Left lung (tissue), 10 donors: ENCODE results near the gene AVPR2. TPM values are rescaled to one million over a fixed set of nuclear protein-coding genes. Genes with fewer than 3 reads are reported as not detected.

Experiments
- ATAC-seq: fragments of 200-7000 bp; cut with Tn5 transposase; one replicate; pipeline ENCODE4 v1.9.1; 2020; ENCODE audit warnings: moderate library complexity
- DNase-seq, 4 donors: peaks; one replicate each; pipeline ENCODE4 v3.0.0-alpha.2; 2013 to 2020
- H3K27ac ChIP-seq, 2 donors: fragments of 200-600 bp; sonication (generic) in 1 of 2; one replicate each; pipeline versions ENCODE4 v1.5.0 to v1.8.0; 2020 to 2021
- H3K27me3 ChIP-seq, 2 donors: fragments of 200-600 bp; sonication (generic) in 1 of 2; one replicate each; pipeline versions ENCODE4 v1.5.0 to v1.8.0; 2020 to 2021
- H3K36me3 ChIP-seq, 2 donors: fragments of 200-600 bp; sonication (generic) in 1 of 2; one replicate each; pipeline versions ENCODE4 v1.5.0 to v1.8.0; 2020 to 2021
- H3K4me1 ChIP-seq, 2 donors: fragments of 200-600 bp; one replicate each; pipeline ENCODE4 v1.8.0; 2021
- H3K4me3 ChIP-seq, 2 donors: fragments of 200-600 bp; sonication (generic) in 1 of 2; one replicate each; pipeline versions ENCODE4 v1.5.0 to v1.8.0; 2020 to 2021; ENCODE audit warnings: mild to moderate bottlenecking in 1 of 2
- H3K9me3 ChIP-seq, 2 donors: fragments of 200-600 bp; sonication (generic) in 1 of 2; one replicate each; pipeline versions ENCODE4 v1.5.0 to v1.8.0; 2020 to 2021
- intact Hi-C, 2 donors: fragments of 100-400 bp; cut with DNase I; formaldehyde crosslinking; loops; one replicate each; pipeline versions ENCODE4 v1.11.2 to v1.14.2; 2022
- polyA plus RNA-seq, 6 donors: library from polyadenylated mRNA; unstranded; fragments of 120-200 nt; gene quantifications; one replicate each; pipeline ENCODE4 v1.2.1, GENCODE V29; 2013; ENCODE audit not compliant: insufficient read length in 6 of 6
- total RNA-seq, 2 donors: library from RNA; stranded (reverse); fragmentation: NEBNext Ultra II Directional; extraction: Animal tissue kit (Norgen Biotek cat#: 25700); gene quantifications; one replicate each; pipeline ENCODE4 v1.2.1, GENCODE V29; 2021
- TF ChIP-seq, protein P1 (sequence below), 2 donors: fragments of 200-600 bp; sonication (generic) in 1 of 2; IDR thresholded peaks; one replicate each; pipeline versions ENCODE4 v1.5.0 to v1.8.0; 2021; ENCODE audit warnings: antibody characterized with exemption in 2 of 2
- donor health status: DM: no; HTN: yes; CAD: no.
- donor health status: DM: no; HTN: no; CAD: no.

AVPR2 gene
- total and polyA plus RNA-seq, 8 donors: 0.52 to 1.3 (median 0.83) TPM

DNA sequence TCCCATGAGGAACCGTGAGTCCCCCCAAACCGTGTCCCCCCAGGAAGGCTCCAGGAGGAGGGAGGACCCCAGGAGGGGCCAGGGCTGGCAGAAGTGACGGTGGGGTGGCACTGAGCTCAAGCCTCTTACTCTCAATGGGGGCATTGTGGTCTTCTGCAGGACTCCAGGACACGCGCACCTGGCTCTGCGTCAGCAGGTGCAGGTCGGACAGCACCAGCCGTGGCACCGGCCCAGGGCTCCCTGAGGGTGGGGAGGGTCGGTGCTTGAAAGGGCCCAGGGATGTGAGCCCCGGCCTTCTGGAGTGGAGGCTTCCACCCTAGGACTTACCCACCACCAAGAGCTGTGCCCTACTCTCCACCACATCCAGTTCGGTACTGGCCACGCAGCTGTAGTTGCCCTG is 36.8 kb upstream of the AVPR2 start:
- TF ChIP-seq, protein P1, sequence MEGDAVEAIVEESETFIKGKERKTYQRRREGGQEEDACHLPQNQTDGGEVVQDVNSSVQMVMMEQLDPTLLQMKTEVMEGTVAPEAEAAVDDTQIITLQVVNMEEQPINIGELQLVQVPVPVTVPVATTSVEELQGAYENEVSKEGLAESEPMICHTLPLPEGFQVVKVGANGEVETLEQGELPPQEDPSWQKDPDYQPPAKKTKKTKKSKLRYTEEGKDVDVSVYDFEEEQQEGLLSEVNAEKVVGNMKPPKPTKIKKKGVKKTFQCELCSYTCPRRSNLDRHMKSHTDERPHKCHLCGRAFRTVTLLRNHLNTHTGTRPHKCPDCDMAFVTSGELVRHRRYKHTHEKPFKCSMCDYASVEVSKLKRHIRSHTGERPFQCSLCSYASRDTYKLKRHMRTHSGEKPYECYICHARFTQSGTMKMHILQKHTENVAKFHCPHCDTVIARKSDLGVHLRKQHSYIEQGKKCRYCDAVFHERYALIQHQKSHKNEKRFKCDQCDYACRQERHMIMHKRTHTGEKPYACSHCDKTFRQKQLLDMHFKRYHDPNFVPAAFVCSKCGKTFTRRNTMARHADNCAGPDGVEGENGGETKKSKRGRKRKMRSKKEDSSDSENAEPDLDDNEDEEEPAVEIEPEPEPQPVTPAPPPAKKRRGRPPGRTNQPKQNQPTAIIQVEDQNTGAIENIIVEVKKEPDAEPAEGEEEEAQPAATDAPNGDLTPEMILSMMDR (IDR thresholded peaks at IDR 0.05): no peak
- H3K4me3 ChIP-seq: no peak overlapping the region
- peaks cover 0 to 29% of the 10 kb centered on the region in 2 donors for H3K27me3 ChIP-seq
- H3K9me3 ChIP-seq: no peaks in the 10 kb centered on the region
- ATAC-seq: no peak
- intact Hi-C loops: no loop called here
- DNase-seq: peak in 1 of 4 donors; percentile 13
- no peaks in the 10 kb centered on the region for H3K4me1 ChIP-seq
- no peak overlapping the region for H3K27ac ChIP-seq
- H3K36me3 ChIP-seq: no peaks in the 10 kb centered on the region

DNA sequence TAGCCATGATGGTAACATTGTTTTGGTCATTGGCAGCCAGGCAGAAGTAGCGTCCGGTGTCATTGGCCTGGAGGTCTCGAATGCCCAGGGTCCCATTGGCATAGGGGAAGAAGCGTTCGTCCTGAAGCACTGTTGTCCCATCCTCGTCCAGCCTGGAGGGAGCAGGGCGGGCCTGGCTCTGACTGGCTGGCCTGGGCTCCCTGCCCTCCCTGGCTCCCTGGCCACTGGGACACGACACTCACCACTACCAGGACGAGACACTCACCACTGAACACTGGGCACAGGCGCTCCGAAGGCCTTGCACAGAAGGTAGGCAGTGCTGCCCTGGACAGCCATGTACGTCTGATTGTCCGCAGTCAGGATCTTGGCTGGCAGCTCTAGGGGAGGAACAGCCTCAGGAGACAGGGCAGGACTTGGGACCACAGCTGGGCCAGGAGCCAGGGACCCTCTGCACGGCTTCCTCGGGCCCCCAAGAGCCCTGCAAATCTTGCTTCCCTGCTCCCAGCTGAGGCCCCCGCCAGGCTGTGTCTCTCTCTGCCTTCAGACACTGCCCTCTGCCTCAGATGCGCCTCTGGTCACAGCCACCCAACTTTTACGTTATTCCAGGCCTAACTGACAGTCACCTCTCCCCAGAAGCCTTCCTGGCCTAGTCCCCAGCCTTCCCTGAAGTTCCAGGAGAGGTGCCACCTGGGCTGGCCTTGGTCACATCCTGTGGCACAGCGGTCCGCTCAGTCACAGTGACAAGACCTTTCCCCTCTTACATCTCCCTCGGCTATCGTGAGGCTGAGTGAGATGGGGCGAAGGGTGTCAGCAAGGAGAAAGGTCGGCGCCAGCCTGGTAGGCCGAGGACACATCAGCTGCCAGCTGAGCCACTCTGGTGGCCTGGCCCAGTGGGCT is 35.6 kb upstream of the AVPR2 start:
- Histone ChIP-seq H3K4me1 (no peaks in the 10 kb centered on the region), H3K27me3 (peaks cover 0 to 26% of the 10 kb centered on the region in 2 donors), H3K27ac (no peak overlapping the region), H3K9me3 (no peaks in the 10 kb centered on the region), H3K4me3 (no peak overlapping the region), H3K36me3 (no peaks in the 10 kb centered on the region)
- TF ChIP-seq, protein P1 (IDR thresholded peaks at IDR 0.05): no peak
- ATAC-seq: no peak
- no peak for DNase-seq
- intact Hi-C loops: no loop called here

DNA sequence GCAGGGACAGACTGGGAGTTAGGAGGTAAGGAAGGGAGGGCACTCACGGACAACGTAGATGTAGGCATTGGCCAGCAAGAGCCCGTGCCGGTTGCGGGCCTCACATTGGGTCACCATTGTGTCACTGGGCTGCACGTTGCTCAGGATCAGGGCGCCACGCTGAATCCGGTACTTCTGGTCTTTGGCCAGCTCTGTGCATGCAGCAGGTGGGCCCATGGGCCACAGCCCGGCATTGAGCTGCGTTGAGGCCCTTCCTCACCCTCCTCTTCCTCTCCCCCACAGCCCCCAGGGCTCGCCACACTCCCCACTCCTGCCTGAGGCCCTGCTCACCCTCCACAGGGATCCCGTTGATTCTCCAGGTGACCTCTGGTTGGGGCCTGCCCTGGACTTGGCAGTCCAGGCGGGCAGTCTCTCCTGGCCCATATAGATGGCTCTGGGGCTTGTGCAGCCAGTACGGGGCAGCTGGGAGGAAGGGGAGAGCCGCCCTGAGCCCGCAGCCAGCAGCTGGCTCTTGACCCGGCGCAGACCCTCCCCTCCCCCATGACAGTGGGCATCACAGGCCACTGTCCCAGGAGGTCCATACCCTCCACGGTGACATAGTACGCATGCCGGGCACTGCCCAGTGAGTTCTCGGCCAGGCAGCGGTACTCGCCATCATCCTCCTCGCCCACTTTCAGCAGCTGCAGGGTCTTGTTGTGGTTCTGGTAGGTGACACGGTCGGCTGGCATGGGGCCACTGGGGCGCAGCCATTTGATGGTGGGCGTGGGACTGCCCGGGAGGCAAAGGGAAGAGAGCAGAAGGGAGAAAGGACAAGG is 34.8 kb upstream of the AVPR2 start:
- Histone ChIP-seq H3K27me3 (peaks cover 0 to 23% of the 10 kb centered on the region in 2 donors), H3K27ac (no peak overlapping the region), H3K4me3 (no peak overlapping the region), H3K36me3 (no peaks in the 10 kb centered on the region), H3K9me3 (no peaks in the 10 kb centered on the region), H3K4me1 (no peaks in the 10 kb centered on the region)
- no peak for ATAC-seq
- DNase-seq: no peak
- intact Hi-C loops: no loop called here
- TF ChIP-seq, protein P1 (IDR thresholded peaks at IDR 0.05): no peak

DNA sequence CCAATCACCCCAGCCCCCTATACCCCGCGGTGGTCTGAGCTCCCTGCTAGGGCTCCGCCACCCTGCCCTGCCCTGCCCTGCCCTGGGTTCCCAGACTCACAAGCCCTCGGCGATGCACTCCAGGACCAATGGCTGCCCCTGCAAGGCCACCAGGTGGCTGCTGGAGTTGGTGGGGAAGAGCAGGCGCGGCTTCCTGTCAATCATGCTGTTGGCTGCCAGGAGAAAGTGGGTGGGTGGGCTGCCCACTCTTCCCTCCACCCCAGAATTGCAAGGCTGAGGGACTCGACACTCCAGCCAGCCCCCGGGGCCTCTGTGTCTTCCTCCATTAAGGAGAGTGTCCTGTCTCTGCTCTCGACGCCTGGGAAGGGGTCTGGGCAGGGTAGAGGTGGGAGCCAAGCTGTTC is 34.2 kb upstream of the AVPR2 start:
- Histone ChIP-seq H3K9me3 (no peaks in the 10 kb centered on the region), H3K4me3 (no peak overlapping the region), H3K27ac (no peak overlapping the region), H3K27me3 (peaks cover 0 to 23% of the 10 kb centered on the region in 2 donors), H3K36me3 (no peaks in the 10 kb centered on the region), H3K4me1 (no peaks in the 10 kb centered on the region)
- no peak for ATAC-seq
- intact Hi-C loops: no loop called here
- DNase-seq: no peak
- TF ChIP-seq, protein P1 (IDR thresholded peaks at IDR 0.05): no peak

DNA sequence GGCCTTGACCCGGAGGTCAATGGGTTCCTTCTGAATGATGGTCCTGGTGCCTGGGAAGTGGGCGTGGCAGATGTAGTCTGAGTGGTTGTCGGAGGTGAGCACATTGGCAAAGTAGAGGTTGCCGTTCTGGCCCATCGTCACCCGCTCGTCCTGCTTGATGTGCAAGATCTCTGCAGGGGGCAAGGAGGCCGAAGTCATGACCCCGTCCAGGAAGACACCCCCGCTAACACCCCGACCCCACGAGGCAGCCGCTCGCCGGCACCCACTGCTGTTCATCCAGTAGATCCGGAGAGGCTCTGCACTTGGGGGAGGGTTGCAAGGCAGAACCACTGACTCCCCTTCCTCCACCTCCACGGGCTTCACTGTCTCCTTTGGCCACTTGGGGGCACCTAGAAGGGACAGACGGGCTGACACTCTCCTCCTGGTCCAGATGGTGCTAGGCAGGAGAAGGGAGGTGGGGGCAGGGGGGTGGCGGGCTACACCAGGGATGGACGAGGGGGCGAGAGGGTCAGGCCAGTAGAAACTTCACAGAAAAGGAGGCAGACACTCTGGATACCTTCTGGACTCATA is 33.6 kb upstream of the AVPR2 start:
- Histone ChIP-seq H3K36me3 (no peaks in the 10 kb centered on the region), H3K4me3 (no peak overlapping the region), H3K27me3 (peaks cover 0 to 23% of the 10 kb centered on the region in 2 donors), H3K9me3 (no peaks in the 10 kb centered on the region), H3K4me1 (no peaks in the 10 kb centered on the region), H3K27ac (no peak overlapping the region)
- intact Hi-C loops: no loop called here
- ATAC-seq (no peak), DNase-seq (no peak)
- TF ChIP-seq, protein P1 (IDR thresholded peaks at IDR 0.05): no peak
